Gastroesophageal sphincter (tissue), 4 donors: ENCODE measurements around the gene PSME2. TPM values are rescaled to one million over a fixed set of nuclear protein-coding genes. Genes with fewer than 3 reads are reported as not detected.

Source experiments
- ATAC-seq: fragments of 150-250 bp; one replicate; pipeline ENCODE4 v1.9.1; 2016; ENCODE audit warnings: mild to moderate bottlenecking, moderate library complexity
- H3K27ac ChIP-seq, 4 donors: fragments of 200-600 bp; sonication (generic) in 3 of 4; 1 replicate in 3 of 4; 2 replicates in 1 of 4; pipeline ENCODE4 v1.5.1; 2016 to 2019
- H3K27me3 ChIP-seq: fragments of 200-600 bp; sonication (generic); one replicate; pipeline ENCODE4 v1.5.1; 2019
- H3K36me3 ChIP-seq, 2 donors: fragments of 200-600 bp; sonication (generic); one replicate each; pipeline ENCODE4 v1.5.1; 2019; ENCODE audit warnings: control low read depth in 1 of 2
- H3K4me1 ChIP-seq, 3 donors: fragments of 200-600 bp; sonication (generic); 1 replicate in 2 of 3; 2 replicates in 1 of 3; pipeline ENCODE4 v1.5.1; 2016 to 2019; ENCODE audit warnings: control low read depth in 2 of 3
- H3K4me3 ChIP-seq, 2 donors: fragments of 200-600 bp; sonication (generic); one replicate each; pipeline ENCODE4 v1.5.1; 2019; ENCODE audit warnings: mild to moderate bottlenecking in 1 of 2, moderate library complexity in 1 of 2
- H3K9me3 ChIP-seq, 3 donors: fragments of 200-600 bp; sonication (generic); one replicate each; pipeline ENCODE4 v1.5.1; 2017 to 2019; ENCODE audit warnings: control low read depth in 2 of 3
- CTCF ChIP-seq, 4 experiments: fragments of 200-600 bp in 2 of 4; fragments of 450-650 bp in 2 of 4; sonication (generic) in 1 of 4; IDR thresholded peaks; one replicate each; pipeline ENCODE4 v1.5.1; 2017 to 2019; ENCODE audit warnings: antibody characterized with exemption in 4 of 4, mild to moderate bottlenecking in 2 of 4, moderate library complexity in 2 of 4
- EP300 ChIP-seq: sonication (generic); formaldehyde crosslinking; IDR thresholded peaks from one replicate; pipeline ENCODE4 v1.6.1; 2017; ENCODE audit warnings: antibody characterized with exemption, mild to moderate bottlenecking
- POLR2A ChIP-seq, 2 donors: fragments of 450-650 bp; IDR thresholded peaks; one replicate each; pipeline ENCODE4 v1.6.1; 2017; ENCODE audit warnings: antibody characterized with exemption in 2 of 2, mild to moderate bottlenecking in 2 of 2, moderate library complexity in 1 of 2
- POLR2AphosphoS5 ChIP-seq: sonication (generic); formaldehyde crosslinking; IDR thresholded peaks from one replicate; pipeline ENCODE4 v1.6.1; 2017; ENCODE audit warnings: antibody characterized with exemption
- WGBS, 2 donors: methylation state at CpG; one replicate each; pipeline ENCODE4 v1.1.5; 2018; ENCODE audit warnings: low coverage in 1 of 2; 5-methylcytosine and 5-hydroxymethylcytosine counted together
- total RNA-seq, 4 donors: library from RNA; depleted of rRNA; stranded (reverse); fragments of >200 nt; gene quantifications; one replicate each; pipeline ENCODE4 v1.1.0, GENCODE V29; 2016

Gene PSME2
- total RNA-seq, 4 donors from 2014 or later, result 41.4 to 52.3 (median 42.0) TPM

- no peak for TF ChIP-seq CTCF (IDR thresholded peaks at IDR 0.05)
- no peak for TF ChIP-seq POLR2AphosphoS5
- no peak for TF ChIP-seq EP300
- no peak for TF ChIP-seq POLR2A (IDR thresholded peaks at IDR 0.05)
- ATAC-seq, result no peak
- Histone ChIP-seq H3K36me3 (peaks cover 0 to 23% of the 10 kb centered on the region in 2 donors), H3K4me3 (no peak overlapping the region), H3K4me1 (peaks cover 0 to 20% (median 2%) of the 10 kb centered on the region in 3 donors), H3K27me3 (no peaks in the 10 kb centered on the region), H3K9me3 (no peaks in the 10 kb centered on the region), H3K27ac (no peak overlapping the region)
- WGBS, 2 donors, result 100% methylated on average over 2 of the region's 2 CpGs; no CpG with 5 or more reads in 1 of the 2 donors
Measured at GRCh38 chr14:24127673-24128072, 18.7 kb downstream of the PSME2 start.

GRCh38 chr14:24126939-24127338 is 19.5 kb downstream of the PSME2 start:
- ATAC-seq, result no peak
- H3K4me3 ChIP-seq, result no peak overlapping the region
- TF ChIP-seq CTCF (IDR thresholded peaks at IDR 0.05) (no peak), EP300 (no peak), POLR2A (IDR thresholded peaks at IDR 0.05) (no peak), POLR2AphosphoS5 (no peak)

GRCh38 chr14:24123424-24124417 is 22.7 kb downstream of the PSME2 start:
- Histone ChIP-seq H3K4me3 (no peak overlapping the region), H3K27me3 (no peaks in the 10 kb centered on the region), H3K36me3 (peaks cover 0 to 62% of the 10 kb centered on the region in 2 donors), H3K27ac (no peak overlapping the region), H3K4me1 (no peaks in the 10 kb centered on the region), H3K9me3 (no peaks in the 10 kb centered on the region)
- no peak for ATAC-seq
- 82% methylated on average over 3 of the region's 9 CpGs; no CpG with 5 or more reads in 1 of the 2 donors for WGBS, 2 donors
- TF ChIP-seq EP300 (no peak), POLR2AphosphoS5 (no peak), CTCF (IDR thresholded peaks at IDR 0.05) (no peak), POLR2A (IDR thresholded peaks at IDR 0.05) (no peak)

More at GRCh38 chr14:24126939-24127338, 19.5 kb downstream of the PSME2 start:
- H3K27me3 ChIP-seq, result no peaks in the 10 kb centered on the region
- H3K9me3 ChIP-seq, result no peaks in the 10 kb centered on the region
- no peak overlapping the region for H3K27ac ChIP-seq
- peaks cover 0 to 30% of the 10 kb centered on the region in 2 donors for H3K36me3 ChIP-seq
- peaks cover 0 to 13% (median 2%) of the 10 kb centered on the region in 3 donors for H3K4me1 ChIP-seq

- Histone ChIP-seq H3K27me3 (no peaks in the 10 kb centered on the region), H3K9me3 (no peaks in the 10 kb centered on the region), H3K4me1 (no peaks in the 10 kb centered on the region), H3K4me3 (no peak overlapping the region), H3K36me3 (peaks cover 0 to 71% of the 10 kb centered on the region in 2 donors), H3K27ac (no peak overlapping the region)
- 89 to 90% methylated on average over 4 to 5 of the region's 8 CpGs for WGBS, 2 donors
- no peak for ATAC-seq
- no peak for TF ChIP-seq EP300
Measured at GRCh38 chr14:24122898-24123297, 23.5 kb downstream of the PSME2 start.

GRCh38 chr14:24122416-24122815 is 24.0 kb downstream of the PSME2 start:
- no peaks in the 10 kb centered on the region for H3K27me3 ChIP-seq
- WGBS, 2 donors, result no CpG with 5 or more reads among the region's 4 CpGs
- H3K27ac ChIP-seq, result no peak overlapping the region
- H3K36me3 ChIP-seq, result peaks cover 0 to 75% of the 10 kb centered on the region in 2 donors
- no peaks in the 10 kb centered on the region for H3K9me3 ChIP-seq
- H3K4me1 ChIP-seq, result peaks cover 0 to 2% (median 0%) of the 10 kb centered on the region in 3 donors
- H3K4me3 ChIP-seq, result no peak overlapping the region
- TF ChIP-seq CTCF (IDR thresholded peaks at IDR 0.05), result no peak
- TF ChIP-seq EP300, result no peak
- no peak for TF ChIP-seq POLR2AphosphoS5
- ATAC-seq, result no peak
